Fibroblast of pulmonary artery (primary cell): ENCODE measurements around the gene RASL10B.
"Not testable (repeated sequence)": the region's sequence is repeated elsewhere in the genome, so short reads cannot be mapped to it uniquely, and the experiment has no call there.

ENCODE experiments used
- DNase-seq: peaks from one replicate; pipeline ENCODE4 v3.0.0-alpha.2; 2010; ENCODE audit warnings: low read depth
- H3K4me3 ChIP-seq: replicated peaks from 2 replicates; pipeline ENCODE4 v1.5.1; 2011; ENCODE audit warnings: low read depth, mild to moderate bottlenecking, control low read depth, low read length, moderate library complexity
- TF ChIP-seq, protein P1 (sequence below): IDR thresholded peaks from 2 replicates; pipeline ENCODE4 v1.5.1; 2011; ENCODE audit warnings: mild to moderate bottlenecking, control low read depth, low read length, inconsistent platforms; ENCODE audit errors: missing control alignments

Gene RASL10B

GRCh38 chr17:35695613-35696012 is 35.8 kb upstream of the RASL10B start:
- no peak overlapping the region for H3K4me3 ChIP-seq
- TF ChIP-seq, protein P1, sequence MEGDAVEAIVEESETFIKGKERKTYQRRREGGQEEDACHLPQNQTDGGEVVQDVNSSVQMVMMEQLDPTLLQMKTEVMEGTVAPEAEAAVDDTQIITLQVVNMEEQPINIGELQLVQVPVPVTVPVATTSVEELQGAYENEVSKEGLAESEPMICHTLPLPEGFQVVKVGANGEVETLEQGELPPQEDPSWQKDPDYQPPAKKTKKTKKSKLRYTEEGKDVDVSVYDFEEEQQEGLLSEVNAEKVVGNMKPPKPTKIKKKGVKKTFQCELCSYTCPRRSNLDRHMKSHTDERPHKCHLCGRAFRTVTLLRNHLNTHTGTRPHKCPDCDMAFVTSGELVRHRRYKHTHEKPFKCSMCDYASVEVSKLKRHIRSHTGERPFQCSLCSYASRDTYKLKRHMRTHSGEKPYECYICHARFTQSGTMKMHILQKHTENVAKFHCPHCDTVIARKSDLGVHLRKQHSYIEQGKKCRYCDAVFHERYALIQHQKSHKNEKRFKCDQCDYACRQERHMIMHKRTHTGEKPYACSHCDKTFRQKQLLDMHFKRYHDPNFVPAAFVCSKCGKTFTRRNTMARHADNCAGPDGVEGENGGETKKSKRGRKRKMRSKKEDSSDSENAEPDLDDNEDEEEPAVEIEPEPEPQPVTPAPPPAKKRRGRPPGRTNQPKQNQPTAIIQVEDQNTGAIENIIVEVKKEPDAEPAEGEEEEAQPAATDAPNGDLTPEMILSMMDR, result no peak
- DNase-seq, result no peak

GRCh38 chr17:35698800-35699199 is 32.6 kb upstream of the RASL10B start:
- TF ChIP-seq, protein P1, result no peak
- no peak for DNase-seq
- no peak overlapping the region for H3K4me3 ChIP-seq

DNA sequence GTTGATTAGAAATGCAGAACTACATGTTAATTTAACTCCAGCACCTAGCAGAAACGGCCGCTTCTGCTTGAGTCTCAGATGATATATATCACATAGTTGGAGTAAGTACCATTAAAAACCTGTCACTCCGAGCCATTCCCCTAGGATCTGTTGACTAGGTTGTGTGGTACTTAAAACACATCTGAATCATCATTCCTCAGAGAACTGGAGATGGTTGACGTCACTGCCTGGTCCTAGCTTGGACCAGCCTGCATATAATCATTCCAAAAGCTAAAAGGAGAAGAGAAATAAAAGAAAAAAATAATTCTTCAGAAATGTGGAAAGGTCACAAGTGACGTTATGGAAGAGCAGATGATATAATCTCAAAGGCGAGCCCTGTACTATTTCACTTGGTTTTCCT is 31.3 kb upstream of the RASL10B start:
- TF ChIP-seq, protein P1, result no peak
- no peak overlapping the region for H3K4me3 ChIP-seq
- DNase-seq, result peak; percentile 10

- H3K4me3 ChIP-seq, result no peak overlapping the region
- TF ChIP-seq, protein P1, result no peak
- DNase-seq, result no peak
Observed at GRCh38 chr17:35701491-35701890, 29.9 kb upstream of the RASL10B start.

DNA sequence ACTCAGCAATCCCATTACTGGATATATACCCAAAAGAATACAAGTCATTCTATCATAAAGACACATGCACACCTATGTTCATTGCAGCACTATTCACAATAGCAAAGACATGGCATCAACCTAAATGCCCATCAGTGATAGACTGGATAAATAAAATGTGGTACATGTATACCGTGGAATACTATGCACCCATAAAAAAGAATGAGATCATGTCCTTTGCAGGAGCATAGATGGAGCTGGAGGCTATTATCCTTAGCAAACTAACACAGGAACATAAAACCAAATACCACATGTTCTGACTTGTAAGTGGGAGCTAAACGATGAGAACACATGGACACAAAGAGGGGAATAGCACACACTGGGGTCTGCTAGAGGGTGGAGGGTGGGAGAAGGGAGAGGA is 28.1 kb upstream of the RASL10B start:
- not testable (repeated sequence) for DNase-seq, H3K4me3 ChIP-seq

- no peak for DNase-seq
- H3K4me3 ChIP-seq, result no peak overlapping the region
- TF ChIP-seq, protein P1, result no peak
Observed at GRCh38 chr17:35705230-35705629, 26.2 kb upstream of the RASL10B start.

GRCh38 chr17:35705705-35706104 is 25.7 kb upstream of the RASL10B start:
- no peak for DNase-seq
- no peak overlapping the region for H3K4me3 ChIP-seq
- TF ChIP-seq, protein P1, result no peak
